Measurements from ENCODE around the gene SEC11A. TPM values are rescaled to one million over a fixed set of nuclear protein-coding genes. Genes with fewer than 3 reads are reported as not detected.
A peak's percentile ranks its signal among the peaks of the same experiment; 100 is the strongest.
"Not testable (repeated sequence)": the region's sequence is repeated elsewhere in the genome, so short reads cannot be mapped to it uniquely, and the experiment has no call there.

SEC11A gene
- 79.5 TPM for total RNA-seq

DNA sequence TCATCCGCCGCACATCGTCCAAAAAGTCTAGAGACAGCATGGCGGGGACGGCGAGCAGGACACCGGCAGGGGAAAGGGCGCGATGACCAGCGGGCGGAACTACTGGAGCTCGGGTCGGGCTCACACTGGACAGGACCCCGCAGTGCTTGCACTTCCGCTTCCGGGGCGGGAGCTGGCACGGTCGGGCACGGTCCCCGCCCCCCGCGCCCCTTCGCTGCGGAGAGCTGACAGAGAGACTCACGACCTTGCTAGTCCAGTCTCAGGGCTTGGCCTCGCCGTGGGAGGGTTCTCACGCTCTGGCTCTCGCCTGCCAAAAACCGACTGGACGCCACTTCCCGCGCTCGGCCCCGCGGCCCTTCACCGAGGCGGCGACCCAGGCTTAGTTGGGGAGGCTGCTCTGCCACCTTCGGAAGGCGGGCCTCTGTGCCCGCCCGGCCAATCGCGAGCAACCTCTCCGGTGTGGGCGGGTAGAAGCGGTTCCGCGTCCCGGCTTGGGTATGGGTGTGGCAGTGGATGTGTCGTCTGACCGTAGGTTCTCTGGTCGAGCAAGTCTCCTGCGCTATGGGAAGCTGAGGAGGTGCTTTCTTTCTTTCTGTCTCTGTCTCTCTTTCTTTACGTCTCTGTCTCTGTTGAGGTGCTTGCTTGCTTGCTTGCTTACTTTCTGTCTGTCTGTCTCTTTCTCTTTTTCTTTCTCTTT, at the start of gene SEC11A:
SEC11A (minus strand) TSS at position 104 of the 697 bp plus-strand sequence; CDS start at position 40, 64 bp downstream.
- FAIRE-seq (no peak), DNase-seq (ENCODE audit: low spot score in 2 of 2) (peak; percentile 84 to 90)

DNA sequence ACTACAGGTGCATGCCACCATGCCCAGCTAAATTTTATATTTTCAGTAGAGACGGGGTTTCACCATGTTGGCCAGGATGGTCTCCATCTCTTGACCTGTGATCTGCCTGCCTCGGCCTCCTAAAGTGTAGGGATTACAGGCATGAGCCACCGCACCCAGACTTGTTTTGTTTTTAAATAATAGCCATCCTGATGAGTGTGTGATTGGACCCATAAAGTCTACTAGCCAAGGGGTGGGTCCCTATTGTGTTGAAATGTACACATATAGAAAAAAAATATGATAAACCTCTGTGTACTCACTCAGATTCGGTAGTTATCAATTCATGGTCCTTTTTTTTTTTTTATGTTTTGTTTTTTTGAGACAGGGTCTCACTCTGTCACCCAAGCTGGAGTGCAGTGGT, 49.7 kb upstream of the SEC11A start:
- DNase-seq (ENCODE audit: low spot score in 2 of 2) (no peak), FAIRE-seq (no peak)

DNA sequence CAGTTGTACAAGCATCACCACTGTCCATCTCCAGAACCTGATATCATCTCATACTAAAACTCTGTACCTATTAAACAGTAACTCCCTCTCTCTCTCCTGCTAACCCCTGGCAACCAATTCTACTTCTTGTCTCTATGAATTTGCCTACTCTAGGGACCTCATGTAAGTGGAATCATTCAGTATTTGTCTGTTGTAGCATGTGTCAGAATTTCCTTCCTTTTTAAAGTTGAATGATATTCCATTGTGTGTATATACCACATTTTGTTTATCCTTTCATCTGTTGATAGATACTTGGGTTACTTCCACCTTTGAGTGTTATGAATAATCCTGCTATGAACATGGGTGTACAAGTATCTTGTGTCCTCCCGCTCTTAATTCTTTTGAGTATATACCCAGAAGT, 49.0 kb upstream of the SEC11A start:
- no peak for DNase-seq (ENCODE audit: low spot score in 2 of 2)
- no peak for FAIRE-seq

DNA sequence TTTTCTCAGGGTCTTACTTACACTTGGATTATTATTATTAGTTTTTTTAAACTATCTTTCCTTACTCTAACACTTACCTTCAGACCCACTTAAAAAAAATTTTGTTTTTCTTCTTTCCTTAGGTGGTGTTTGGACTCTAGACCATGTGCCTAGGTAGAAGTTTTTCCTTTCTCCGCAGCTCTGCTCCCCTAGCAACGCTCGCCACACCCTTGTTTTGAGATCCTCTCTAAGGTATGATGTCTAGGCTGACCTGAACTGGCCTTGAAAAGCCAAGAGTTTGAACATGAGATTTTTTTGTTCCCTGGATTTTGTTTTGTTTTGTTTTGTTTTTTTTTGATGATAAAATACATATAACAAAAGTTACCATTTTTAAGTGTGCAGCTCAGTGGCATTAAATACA, 48.6 kb upstream of the SEC11A start:
- DNase-seq (ENCODE audit: low spot score in 2 of 2): no peak

DNA sequence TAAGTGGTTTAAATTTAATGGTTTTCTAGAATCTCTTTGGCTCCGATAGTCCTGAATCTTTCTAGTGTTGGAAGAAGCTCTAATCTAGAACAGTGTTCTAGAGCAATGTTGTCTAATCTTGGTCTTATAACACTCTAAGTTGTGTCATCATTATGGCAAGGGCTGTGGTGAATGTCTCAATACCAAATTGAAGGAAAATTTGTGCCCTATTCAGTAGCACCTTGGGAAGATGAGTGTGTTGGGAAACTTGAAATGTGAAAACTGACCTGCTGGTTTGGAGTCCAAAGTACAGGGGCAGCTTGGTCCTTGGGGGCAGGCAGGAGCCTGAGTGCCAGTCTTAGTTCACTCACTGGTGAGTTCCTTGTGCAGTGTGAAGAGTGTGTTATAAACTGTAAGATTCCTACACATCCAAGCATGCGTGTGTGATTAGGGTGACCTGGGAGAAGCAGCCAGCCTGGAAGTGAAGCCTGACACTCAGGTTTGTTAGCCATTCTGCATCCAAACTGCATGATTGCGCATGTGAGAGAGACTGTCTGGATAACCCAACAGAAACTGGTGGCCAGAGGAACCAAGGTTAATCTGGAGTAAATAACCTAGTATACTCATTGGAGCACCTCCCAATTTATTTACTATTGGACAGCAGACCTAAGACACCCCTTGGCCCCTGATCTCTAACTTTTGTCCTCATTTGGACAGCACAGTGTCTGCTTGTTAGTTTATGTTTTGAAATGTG, 47.1 kb upstream of the SEC11A start:
- no peak for FAIRE-seq
- no peak for DNase-seq (ENCODE audit: low spot score in 2 of 2)

More for the DNA sequence above, 48.6 kb upstream of the SEC11A start:
- FAIRE-seq: no peak

DNA sequence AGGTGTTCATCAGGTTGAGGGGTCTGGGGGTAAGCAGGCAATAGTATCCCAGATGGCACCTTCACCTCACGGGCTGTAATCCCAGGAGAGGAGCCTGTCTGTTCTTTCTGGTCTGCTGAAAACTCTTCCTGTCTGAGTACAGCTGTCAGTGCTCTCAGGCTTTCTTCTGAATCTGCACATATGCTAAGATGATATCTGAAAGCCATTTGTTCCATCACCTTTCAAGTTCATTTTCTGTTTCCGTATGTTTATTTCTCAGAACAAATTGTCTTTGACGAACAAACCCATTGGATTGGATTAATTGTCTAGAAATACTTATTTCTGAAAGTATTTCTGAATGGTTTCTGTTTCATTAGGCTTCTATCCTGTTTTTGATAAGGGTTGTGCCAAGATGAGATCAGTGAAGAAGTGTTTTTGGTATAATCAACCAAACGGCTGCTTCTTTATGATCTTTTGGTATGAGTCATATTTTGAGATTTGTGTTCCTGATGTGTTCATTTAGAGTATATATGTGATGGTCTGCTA, 45.7 kb upstream of the SEC11A start:
- DNase-seq (ENCODE audit: low spot score in 2 of 2) (no peak), FAIRE-seq (no peak)

DNA sequence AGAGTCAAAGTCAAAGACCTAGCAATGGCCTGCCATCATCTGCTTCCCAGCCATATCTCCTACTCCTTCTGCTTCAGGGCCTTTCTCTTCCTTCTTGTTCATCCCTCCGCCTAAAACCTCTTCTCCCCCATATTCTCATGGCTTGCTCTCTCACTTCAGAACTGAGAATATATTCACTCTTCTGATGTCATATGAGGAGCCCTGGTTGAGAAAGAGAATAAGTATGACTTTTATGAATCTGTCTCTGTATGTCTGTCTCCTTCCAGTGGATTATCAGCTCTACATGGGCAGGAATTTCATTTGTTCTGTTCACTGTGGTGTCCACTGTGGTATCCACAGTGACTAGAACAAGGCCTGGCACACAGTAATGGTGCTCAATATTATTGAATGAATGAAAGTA, 44.3 kb upstream of the SEC11A start:
- DNase-seq (ENCODE audit: low spot score in 2 of 2) (no peak), FAIRE-seq (no peak)

DNA sequence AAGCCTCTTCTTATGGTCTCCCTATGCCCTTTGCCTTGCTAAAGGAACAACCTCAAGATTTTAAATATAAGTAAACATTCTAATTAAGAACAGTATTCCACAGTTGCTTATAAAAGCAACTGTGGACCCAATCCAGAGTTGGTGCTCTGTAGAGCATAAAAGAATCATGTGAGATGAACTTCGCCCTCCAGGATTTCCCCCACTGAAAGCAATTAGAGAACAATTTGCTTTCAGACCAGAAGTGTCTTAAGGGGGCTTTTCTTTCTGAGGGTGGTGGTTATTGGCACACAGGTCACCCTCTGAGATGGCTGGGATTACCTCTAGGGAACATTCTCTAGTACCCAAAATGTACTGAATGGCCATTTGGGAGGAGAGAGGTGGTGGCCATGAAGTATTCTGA, 43.1 kb upstream of the SEC11A start:
- FAIRE-seq (no peak), DNase-seq (ENCODE audit: low spot score in 2 of 2) (no peak)

DNA sequence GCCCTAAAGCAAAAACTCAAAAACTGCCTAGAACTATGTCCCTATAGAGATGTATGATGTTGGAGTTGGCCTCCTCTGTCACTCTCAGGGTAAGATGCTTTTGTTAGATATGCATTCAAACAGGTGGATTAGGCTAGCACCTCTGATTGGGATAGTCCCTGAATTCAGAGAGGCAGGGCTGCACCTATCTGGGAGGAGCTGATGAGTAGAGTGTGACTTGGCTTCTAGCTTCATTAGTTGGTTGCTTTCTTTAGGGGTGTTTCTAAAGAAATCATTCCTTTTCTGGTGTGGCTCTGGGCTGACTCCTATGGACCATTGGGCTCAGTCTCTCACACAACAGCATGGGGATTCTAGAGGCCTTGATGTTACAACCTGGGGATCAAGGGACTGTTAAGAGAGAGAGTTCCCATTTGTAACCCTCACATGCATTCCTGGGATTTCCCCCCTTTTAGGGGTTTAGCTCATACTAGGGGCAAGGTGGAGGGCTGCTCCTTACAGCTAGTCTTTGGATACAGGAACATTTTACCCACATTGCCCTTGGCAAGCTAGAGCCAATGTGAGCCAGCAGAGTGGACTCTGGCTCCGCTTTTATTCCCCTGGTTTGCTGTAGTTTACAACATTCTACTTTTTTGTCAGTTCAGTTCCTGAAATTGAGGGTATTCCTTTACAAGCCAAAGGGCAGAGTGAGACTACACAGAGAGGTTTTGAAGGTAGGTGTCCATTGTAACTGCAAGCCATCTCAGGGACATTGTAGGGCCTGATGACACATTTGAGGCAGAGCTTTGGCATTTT, 40.0 kb upstream of the SEC11A start:
- DNase-seq (ENCODE audit: low spot score in 2 of 2) (no peak), FAIRE-seq (no peak)

DNA sequence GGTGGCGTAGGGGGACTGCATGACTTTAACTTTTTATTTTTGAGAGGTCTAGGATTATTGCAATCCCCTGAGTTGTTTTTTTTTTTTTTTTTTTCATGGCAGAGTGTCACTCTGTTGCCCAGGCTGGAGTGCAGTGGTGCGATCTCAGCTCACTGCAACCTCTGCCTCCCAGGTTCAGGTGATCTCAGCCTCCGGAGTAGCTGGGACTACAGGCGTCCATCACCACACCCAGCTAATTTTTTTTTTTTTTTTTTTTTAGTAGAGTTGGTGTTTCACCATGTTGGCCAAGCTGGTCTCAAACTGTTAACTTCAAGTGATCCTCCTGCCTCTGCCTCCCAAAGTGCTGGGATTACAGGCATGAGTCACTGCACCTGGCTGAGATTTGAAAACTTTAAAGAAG, 39.0 kb upstream of the SEC11A start:
- not testable (repeated sequence) for FAIRE-seq; DNase-seq (ENCODE audit: low spot score in 2 of 2)

DNA sequence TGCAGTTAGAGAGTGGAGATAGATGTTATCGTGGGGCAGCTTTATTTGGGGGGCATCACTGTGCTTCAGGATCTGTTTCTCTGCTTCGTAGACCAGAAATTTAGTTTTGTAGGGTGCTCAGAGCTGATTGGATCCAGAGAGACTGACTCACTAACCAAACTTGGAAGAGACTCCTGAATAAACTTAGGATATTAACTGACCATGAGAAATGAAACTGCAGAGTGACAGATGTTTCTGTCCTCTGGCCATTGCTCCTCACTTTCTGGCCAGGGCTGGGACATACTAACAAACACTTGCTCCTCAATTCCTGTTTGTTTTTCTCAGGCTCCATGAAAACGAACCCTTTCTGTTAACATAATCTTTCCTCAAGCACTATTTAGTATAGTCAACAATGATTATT, 36.8 kb upstream of the SEC11A start:
- FAIRE-seq (no peak), DNase-seq (ENCODE audit: low spot score in 2 of 2) (no peak)

DNA sequence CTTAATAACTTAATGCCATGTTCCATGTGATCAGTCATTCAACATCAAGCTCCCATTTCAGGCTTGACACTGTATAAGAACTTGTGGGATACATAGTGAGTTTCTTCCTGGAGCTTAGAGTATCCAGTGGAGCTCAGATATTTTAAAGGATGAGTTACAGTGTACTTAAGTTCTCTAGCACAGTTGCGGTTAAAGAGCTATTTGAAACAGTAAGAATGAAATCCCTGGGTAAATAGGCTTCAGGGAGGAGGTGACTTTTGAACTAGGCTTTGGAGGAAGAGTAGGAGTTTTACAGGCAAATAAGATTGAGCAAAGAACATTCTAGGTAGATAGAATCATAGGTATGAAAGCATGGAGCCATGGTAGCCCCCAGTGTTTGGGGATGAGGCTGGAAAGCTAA, 36.3 kb upstream of the SEC11A start:
- no peak for FAIRE-seq
- no peak for DNase-seq (ENCODE audit: low spot score in 2 of 2)

DNA sequence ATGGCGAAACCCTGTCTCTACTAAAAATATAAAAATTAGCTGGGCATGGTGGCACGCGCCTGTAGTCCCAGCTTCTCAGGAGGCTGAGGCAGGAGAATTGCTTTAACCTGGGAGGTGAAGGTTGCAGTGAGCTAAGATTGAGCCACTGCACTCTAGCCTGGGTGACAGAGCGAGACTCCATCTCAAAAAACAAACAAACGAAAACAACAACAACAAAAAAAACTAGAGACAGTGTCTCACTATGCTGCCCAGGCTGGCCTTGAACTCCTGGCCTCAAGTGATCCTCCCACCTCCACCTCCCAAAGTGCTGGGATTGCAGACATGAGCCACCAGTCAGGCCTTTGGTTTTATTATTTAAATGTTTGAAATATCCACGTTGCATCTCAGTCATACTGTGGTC, 35.8 kb upstream of the SEC11A start:
- not testable (repeated sequence) for DNase-seq (ENCODE audit: low spot score in 2 of 2); FAIRE-seq

DNA sequence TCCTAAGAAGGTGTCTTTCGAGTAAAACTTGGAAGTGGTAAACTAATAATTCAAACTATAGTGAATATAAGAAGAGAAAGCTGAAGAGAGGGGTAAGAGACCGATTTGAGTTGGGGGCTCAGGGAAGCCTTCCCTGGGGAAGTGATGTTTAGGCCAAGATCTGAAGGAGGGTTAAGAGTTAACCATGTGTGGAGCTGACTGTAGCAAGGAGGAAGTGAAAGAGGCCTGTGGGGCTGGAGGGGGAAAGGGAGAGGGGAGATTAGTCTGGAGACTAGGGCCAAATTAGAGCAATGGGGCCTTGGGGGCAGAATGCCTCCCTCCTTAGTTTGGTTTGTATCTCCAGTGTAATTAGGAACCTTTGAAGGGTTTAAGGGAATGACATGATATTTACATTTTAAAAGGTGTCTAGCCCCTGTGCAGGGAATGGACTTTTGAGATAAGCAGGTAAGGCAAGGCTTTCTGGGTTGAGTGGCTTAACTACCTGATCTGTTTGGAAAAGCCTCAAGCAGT, 34.7 kb upstream of the SEC11A start:
- no peak for DNase-seq (ENCODE audit: low spot score in 2 of 2)
- no peak for FAIRE-seq

DNA sequence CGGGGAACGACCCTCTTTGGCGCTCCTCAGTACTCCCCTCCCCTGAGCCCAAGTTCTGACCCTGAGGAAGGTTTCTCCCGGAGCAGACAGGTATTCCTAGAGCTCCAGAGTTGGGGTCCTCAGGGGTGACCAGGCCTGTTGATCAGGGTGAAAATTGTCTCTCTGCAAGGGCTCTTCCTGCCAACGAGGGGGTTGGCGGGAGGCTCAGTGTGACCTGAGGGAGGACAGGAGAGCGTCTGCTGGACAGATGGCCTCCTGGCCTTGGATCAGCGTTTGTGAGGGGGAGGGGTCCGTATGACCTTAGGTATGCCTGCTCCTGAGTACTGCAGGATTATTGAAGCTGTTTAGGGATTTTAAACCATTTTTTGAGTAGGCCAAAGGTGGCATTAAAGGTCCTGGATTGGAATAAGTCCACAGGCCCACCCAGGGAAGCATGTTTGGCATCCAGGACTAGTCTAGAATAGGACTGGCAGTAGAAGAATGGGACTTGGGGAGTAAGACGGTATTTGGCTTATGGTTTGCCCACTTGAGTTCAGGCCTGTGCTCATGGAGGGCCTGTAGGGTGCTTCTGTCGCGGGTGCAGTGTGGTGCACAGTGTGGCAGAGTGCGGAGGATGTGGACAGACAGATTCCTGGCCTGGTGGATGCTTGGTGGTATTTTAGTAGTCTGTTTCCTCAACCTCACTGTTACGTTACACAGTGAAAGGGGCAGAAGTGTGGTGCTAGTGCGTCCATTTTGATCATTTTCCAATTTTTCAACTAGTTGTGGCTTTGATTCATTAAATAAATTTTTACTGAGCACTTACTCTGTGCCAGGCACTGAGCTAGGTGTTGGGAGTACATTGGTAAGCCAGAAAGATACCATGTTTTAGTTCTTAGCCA, 33.4 kb upstream of the SEC11A start:
- no peak for FAIRE-seq
- DNase-seq (ENCODE audit: low spot score in 2 of 2): no peak

DNA sequence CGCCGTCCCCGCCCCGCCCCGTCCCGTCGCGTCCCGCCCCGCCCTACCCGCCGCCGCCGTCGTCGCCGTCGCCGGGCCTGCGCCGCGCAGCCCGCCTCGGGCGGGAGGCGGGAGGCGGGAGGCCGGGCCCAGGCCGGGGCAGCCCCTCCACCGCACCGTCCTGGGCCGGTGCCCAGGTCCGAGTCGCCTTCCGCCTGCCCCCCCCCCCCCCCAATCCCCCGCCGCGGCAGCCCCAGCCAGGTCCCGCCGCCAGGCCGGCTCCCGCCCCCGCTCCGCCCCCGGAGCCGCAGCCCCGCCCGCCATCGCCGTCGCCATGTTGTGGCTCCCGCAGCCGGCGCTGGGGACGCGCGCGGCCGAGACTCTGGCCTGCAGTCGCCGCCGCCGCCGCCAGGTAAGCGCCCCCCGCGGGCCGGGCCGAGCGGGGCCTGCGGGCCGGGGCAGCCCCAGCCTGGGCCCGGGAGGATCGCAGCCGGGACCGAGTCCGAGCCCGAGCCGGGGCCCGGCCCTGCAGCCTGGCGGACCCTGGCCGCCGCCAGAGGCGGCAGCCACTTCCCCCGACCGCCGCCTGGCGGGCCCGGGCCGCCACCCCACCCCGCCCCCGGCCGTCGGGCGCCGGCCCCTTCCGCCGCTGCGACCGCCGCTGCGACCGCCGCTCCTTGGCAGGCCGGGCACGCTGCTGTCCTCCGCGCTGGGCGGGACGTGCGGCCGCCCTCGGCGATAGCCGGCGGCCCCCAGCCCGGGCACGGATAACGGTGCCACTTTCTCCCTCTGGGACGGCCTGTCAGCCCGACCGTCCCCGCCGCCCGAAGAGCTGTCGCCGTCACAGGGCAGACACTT, 32.6 kb upstream of the SEC11A start, which contains the start of gene ZNF592:
ZNF592 (plus strand) TSS at position 319 of the 837 bp plus-strand sequence. CDS start 34,084 bp downstream, outside the sequence.
- FAIRE-seq: no peak
- peak; percentile 85 to 91 for DNase-seq (ENCODE audit: low spot score in 2 of 2)

DNA sequence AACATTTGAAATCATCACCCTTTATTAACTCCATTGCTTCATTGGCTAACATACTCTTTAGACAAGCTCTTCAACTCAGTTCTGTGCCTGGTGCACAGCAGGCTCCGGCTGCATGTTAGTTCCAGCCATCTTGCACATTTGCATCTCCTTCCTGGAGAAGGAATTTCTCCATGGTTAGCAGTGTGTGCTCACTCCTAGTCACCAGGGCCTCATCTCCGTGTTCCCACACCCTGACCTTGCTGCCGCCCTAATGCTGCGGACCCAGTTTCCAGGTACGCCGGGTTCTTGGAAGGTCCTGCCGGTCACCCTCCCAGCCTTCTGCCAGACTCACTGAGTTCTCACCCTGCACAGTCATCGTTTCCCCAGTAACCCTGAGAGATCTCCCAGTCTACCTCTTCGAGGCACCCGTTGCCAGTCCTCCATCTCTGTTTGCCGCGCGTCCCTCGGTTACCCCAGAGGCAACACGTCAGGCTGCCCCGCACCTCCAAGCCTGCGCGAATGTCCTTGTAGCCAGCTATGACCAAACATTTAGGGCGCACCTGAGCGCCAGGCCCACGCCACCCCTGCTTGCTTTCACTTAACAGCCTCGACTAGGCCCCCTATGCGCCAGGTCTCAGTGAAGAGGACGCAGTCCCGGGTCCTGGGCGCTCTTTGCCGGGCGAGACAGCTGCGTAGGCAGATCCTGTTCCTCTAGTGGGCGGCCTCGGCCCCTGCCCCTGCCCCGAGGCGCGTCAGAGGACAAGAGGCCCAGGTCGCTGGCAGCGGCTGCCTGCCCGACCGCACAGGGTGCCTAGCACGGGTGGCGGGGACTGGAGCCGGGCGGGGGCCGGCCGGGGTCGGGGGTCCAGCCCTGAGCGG, 31.7 kb upstream of the SEC11A start:
- peak; percentile 36 to 38 for DNase-seq (ENCODE audit: low spot score in 2 of 2)
- FAIRE-seq: no peak

DNA sequence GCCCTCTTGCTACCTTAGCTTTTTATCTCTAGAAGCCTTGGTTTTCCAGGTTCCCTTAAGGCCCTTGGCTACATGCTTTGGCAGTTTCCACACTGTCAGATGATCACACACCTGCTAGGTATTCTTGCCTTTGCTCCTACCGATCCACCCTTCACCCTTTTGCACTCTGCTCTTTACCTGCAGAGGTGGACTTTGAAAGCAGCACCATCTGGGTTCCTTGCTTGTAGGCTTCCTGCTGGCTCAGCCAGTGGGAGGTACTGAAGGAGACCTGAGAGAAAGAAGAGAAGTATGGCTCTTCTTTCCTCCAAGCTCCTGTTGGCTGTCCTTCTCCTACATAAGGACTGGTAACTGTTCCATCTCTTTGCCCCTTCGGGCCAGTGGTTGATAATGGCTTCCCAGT, 25.2 kb upstream of the SEC11A start:
- no peak for FAIRE-seq

More for the DNA sequence above, 25.2 kb upstream of the SEC11A start:
- no peak for DNase-seq (ENCODE audit: low spot score in 2 of 2)

Measured in frontal cortex (tissue), 4 donors.